Astrocyte of the spinal cord (primary cell): ENCODE data around the gene DRD2.

Experiments
- DNase-seq: peaks from one replicate; pipeline ENCODE4 v3.0.0; 2011; ENCODE audit warnings: low read depth, low spot score
- H3K4me3 ChIP-seq: 2 replicates; pipeline ENCODE4 v1.5.1; 2011; ENCODE audit warnings: low read depth, mild to moderate bottlenecking, low read length, moderate library complexity
- CTCF ChIP-seq: IDR thresholded peaks from 2 replicates; pipeline ENCODE4 v1.5.1; 2012; ENCODE audit warnings: low read depth, mild to moderate bottlenecking, low read length, inconsistent platforms
- in situ Hi-C: cut with HindIII; loops from 2 replicates; pipeline ENCODE4 v1.10.0; 2017; ENCODE audit warnings: low sequenced_read_pairs

The DRD2 gene

GRCh38 chr11:113488931-113489351 lies 13.7 kb upstream of the DRD2 start:
- in situ Hi-C loops, result no loop called here
- no peak for TF ChIP-seq CTCF
- no peak for DNase-seq
- no peak overlapping the region for H3K4me3 ChIP-seq

GRCh38 chr11:113487622-113488021 lies 12.4 kb upstream of the DRD2 start:
- TF ChIP-seq CTCF, result no peak
- no peak overlapping the region for H3K4me3 ChIP-seq
- no peak for DNase-seq
- in situ Hi-C loops, result no loop called here

GRCh38 chr11:113484223-113484622 lies 9.0 kb upstream of the DRD2 start:
- no peak for TF ChIP-seq CTCF
- H3K4me3 ChIP-seq, result no peak overlapping the region
- DNase-seq, result no peak
- in situ Hi-C loops, result no loop called here

GRCh38 chr11:113481672-113482071 lies 6.5 kb upstream of the DRD2 start:
- in situ Hi-C loops, result no loop called here
- no peak for DNase-seq
- no peak for TF ChIP-seq CTCF
- H3K4me3 ChIP-seq, result no peak overlapping the region

GRCh38 chr11:113481226-113481625 lies 6.0 kb upstream of the DRD2 start:
- DNase-seq, result no peak
- no peak overlapping the region for H3K4me3 ChIP-seq
- TF ChIP-seq CTCF, result no peak
- in situ Hi-C loops, result no loop called here

- TF ChIP-seq CTCF, result no peak
- in situ Hi-C loops, result no loop called here
- no peak for DNase-seq
- H3K4me3 ChIP-seq, result no peak overlapping the region
Measured at GRCh38 chr11:113477321-113477720, 2.1 kb upstream of the DRD2 start.

GRCh38 chr11:113476553-113476952 lies 1.4 kb upstream of the DRD2 start:
- in situ Hi-C loops, result no loop called here
- no peak for DNase-seq
- H3K4me3 ChIP-seq, result no peak overlapping the region
- TF ChIP-seq CTCF, result no peak
